Panc1 (cell line): ENCODE results near the gene NUP50. TPM values are rescaled to one million over a fixed set of nuclear protein-coding genes. Genes with fewer than 3 reads are reported as not detected.

Experiments used
- ATAC-seq: fragments of 200-7000 bp; cut with Tn5 transposase; 2 replicates; pipeline ENCODE4 v1.9.1; 2020; ENCODE audit warnings: mild to moderate bottlenecking, moderate library complexity
- BruUV-seq: library from RNA; stranded (reverse); fragments of 400-500 nt; replicated peaks from 2 replicates; lab custom pipeline; 2021; lab: Mats Ljungman, UMichigan
- CTCF ChIA-PET: fragments of 300-600 bp; sonication (Branson Sonifier 250); formaldehyde crosslinking; loops from one replicate; lab custom pipeline; 2022; ENCODE audit warnings: antibody characterized with exemption; lab: Charles Lee
- POLR2A ChIA-PET: fragments of 300-600 bp; sonication (Branson Sonifier 250); formaldehyde crosslinking; loops from one replicate; lab custom pipeline; 2022; ENCODE audit warnings: antibody characterized with exemption; lab: Charles Lee
- DNase-seq: peaks from one replicate; pipeline ENCODE4 v3.0.0-alpha.2; 2010; ENCODE audit warnings: low read depth, low spot score
- H3K27ac ChIP-seq: 2 replicates; pipeline ENCODE4 v1.5.1; 2011; ENCODE audit warnings: mild to moderate bottlenecking, low read length, inconsistent platforms
- H3K27me3 ChIP-seq: fragments of 200-500 bp; sonication (Bioruptor generic); 2 replicates; pipeline ENCODE4 v1.6.0; 2014; ENCODE audit warnings: low read length, inconsistent platforms; ENCODE audit not compliant: control insufficient read depth, insufficient read depth
- H3K36me3 ChIP-seq: fragments of 200-500 bp; sonication (Bioruptor generic); 2 replicates; pipeline ENCODE4 v1.5.1; 2014; ENCODE audit warnings: inconsistent platforms, mild to moderate bottlenecking, low read length, moderate library complexity; ENCODE audit not compliant: control insufficient read depth, insufficient read depth
- H3K4me1 ChIP-seq: 2 replicates; pipeline ENCODE4 v1.5.1; 2011; ENCODE audit warnings: inconsistent platforms, mild to moderate bottlenecking, low read length, moderate library complexity; ENCODE audit not compliant: control insufficient read depth, insufficient read depth
- H3K4me3 ChIP-seq, 2 experiments: 2 replicates each; pipeline ENCODE4 v1.5.1; 2011 to 2012; ENCODE audit warnings: low read depth in 2 of 2, low read length in 2 of 2, mild to moderate bottlenecking in 2 of 2, inconsistent platforms in 1 of 2, moderate library complexity in 1 of 2
- H3K9me3 ChIP-seq: fragments of 200-500 bp; sonication (Bioruptor generic); 2 replicates; pipeline ENCODE4 v1.5.1; 2014; ENCODE audit warnings: low read depth, mild to moderate bottlenecking, inconsistent platforms, low read length, moderate library complexity; ENCODE audit not compliant: control insufficient read depth, insufficient read depth
- CTCF ChIP-seq: fragments of 450-650 bp; IDR thresholded peaks from 2 replicates; pipeline ENCODE4 v1.5.1; 2017; ENCODE audit warnings: mild to moderate bottlenecking
- POLR2AphosphoS5 ChIP-seq: IDR thresholded peaks from 2 replicates; pipeline ENCODE4 v1.6.1; 2012; ENCODE audit warnings: mild to moderate bottlenecking, low read depth, low read length, moderate library complexity
- REST ChIP-seq, 2 experiments: IDR thresholded peaks; 2 replicates each; pipeline ENCODE4 v1.6.1; 2011 to 2012; ENCODE audit warnings: low read depth in 2 of 2, control low read depth in 1 of 2, low read length in 1 of 2, mild to moderate bottlenecking in 1 of 2, moderate library complexity in 1 of 2; ENCODE audit not compliant: insufficient read depth in 1 of 2
- SIN3A ChIP-seq: IDR thresholded peaks from 2 replicates; pipeline ENCODE4 v1.6.1; 2012; ENCODE audit warnings: low read depth, mild to moderate bottlenecking, low read length, moderate library complexity, borderline replicate concordance; ENCODE audit not compliant: insufficient read depth
- TCF7L2 ChIP-seq: IDR thresholded peaks from 2 replicates; pipeline ENCODE4 v1.6.1; 2011; ENCODE audit warnings: mild to moderate bottlenecking, low read depth, low read length, inconsistent platforms
- in situ Hi-C: cut with HindIII; loops from 2 replicates; pipeline ENCODE4 v1.10.0; 2016; ENCODE audit warnings: low sequenced_read_pairs, low pct_unique_long_range_greater_than_20kb
- intact Hi-C: fragments of 100-400 bp; cut with micrococcal nuclease; formaldehyde crosslinking; loops from one replicate; pipeline ENCODE4 v1.10.0; 2022; ENCODE audit not compliant: unreplicated experiment
- total RNA-seq: library from RNA; stranded (reverse); gene quantifications from one replicate; pipeline ENCODE4 v1.2.1, GENCODE V29; 2021; ENCODE audit not compliant: unreplicated experiment

The NUP50 gene
- total RNA-seq, 1 experiment from 2014 or later: 52.1 TPM

DNA sequence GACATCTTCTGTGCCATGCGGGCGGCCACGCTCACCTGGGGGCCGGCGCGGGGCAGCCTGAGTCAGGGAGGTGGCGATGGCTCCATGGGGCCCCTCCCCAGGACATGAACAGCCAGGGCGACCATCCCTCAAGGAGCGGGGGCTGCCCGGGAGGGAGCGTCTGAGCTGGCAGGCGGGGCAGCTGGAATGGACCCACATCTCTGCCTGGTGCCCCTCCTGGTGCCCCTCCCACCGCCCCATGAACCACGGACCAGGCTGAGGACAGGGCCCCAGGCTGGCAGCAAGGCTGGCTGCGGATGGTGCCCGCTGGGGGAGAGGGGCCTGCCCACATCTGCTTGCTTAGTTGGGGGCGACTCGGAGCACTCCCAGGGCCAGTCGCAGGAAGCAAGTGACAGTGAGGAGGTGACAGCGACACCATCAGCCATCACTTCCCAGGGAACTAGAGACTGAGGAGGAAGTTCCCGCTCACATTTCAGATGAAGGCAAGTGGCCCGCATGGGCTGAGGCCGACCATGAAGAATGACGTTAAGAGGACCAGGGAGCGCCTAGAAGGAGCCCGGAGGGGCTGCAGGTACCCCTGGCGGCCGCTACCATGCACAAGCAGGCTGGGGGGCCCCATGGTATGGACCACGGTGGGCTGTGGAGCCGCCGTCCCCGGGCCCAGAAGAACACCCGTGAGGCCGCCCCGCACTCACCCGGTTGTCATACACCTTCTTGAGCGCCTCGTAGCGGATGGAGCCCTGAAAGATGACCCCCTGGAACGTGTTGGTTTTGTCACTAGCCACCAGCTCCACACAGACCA, 39.6 kb downstream of the NUP50 start:
- no peaks in the 10 kb centered on the region for H3K9me3 ChIP-seq
- no peak overlapping the region for H3K27ac ChIP-seq
- TF ChIP-seq CTCF (no peak), TCF7L2 (no peak), POLR2AphosphoS5 (no peak), REST (IDR thresholded peaks at IDR 0.05; ENCODE audit: insufficient read depth in 1 of 2, low read depth in 2 of 2, low read length in 1 of 2) (no peak), SIN3A (no peak)
- in situ Hi-C loops (no loop called here), intact Hi-C loops (no loop called here)
- no peaks in the 10 kb centered on the region for H3K27me3 ChIP-seq
- H3K4me3 ChIP-seq: no peak overlapping the region
- peaks cover 9% of the 10 kb centered on the region for H3K4me1 ChIP-seq
- ATAC-seq (no peak), DNase-seq (no peak)
- no peaks in the 10 kb centered on the region for H3K36me3 ChIP-seq
- BruUV-seq: no TSS peak
- CTCF ChIA-PET: no interaction called here
- POLR2A ChIA-PET: no interaction called here

- POLR2A ChIA-PET: no interaction called here
- intact Hi-C loops: no loop called here
- BruUV-seq: no TSS peak
Measured at GRCh38 chr22:45204241-45204640, 40.5 kb downstream of the NUP50 start.

More at GRCh38 chr22:45204241-45204640, 40.5 kb downstream of the NUP50 start:
- ATAC-seq (no peak), DNase-seq (no peak)
- Histone ChIP-seq H3K9me3 (no peaks in the 10 kb centered on the region), H3K4me1 (peaks cover 9% of the 10 kb centered on the region), H3K4me3 (no peak overlapping the region), H3K27ac (no peak overlapping the region), H3K27me3 (no peaks in the 10 kb centered on the region), H3K36me3 (no peaks in the 10 kb centered on the region)
- CTCF ChIA-PET: no interaction called here
- in situ Hi-C loops: no loop called here
- TF ChIP-seq TCF7L2 (no peak), POLR2AphosphoS5 (no peak), REST (IDR thresholded peaks at IDR 0.05; ENCODE audit: insufficient read depth in 1 of 2, low read depth in 2 of 2, low read length in 1 of 2) (no peak), SIN3A (no peak), CTCF (no peak)
